Measurements from ENCODE around the gene YARS1.
"Not testable (repeated sequence)": the region's sequence is repeated elsewhere in the genome, so short reads cannot be mapped to it uniquely, and the experiment has no call there.

YARS1 gene

GRCh38 chr1:32806910-32807523 lies 10.1 kb downstream of the YARS1 start:
- H2AFZ ChIP-seq (ENCODE audit: low read length): no peak overlapping the region
- no peak for DNase-seq
- H3K79me2 ChIP-seq (ENCODE audit: low read length): peaks cover 72% of the 10 kb centered on the region
- no peaks in the 10 kb centered on the region for H3K27me3 ChIP-seq (replicated peaks; ENCODE audit: insufficient read depth, low read length)
- H3K4me3 ChIP-seq (ENCODE audit: low read length): no peak overlapping the region
- no peak for TF ChIP-seq CTCF (IDR thresholded peaks at IDR 0.05; ENCODE audit: low read length)
- no peak for TF ChIP-seq EZH2 (optimal IDR thresholded peaks at IDR 0.05; ENCODE audit: low read depth, low read length)
- TF ChIP-seq EZH2phosphoT487 (IDR thresholded peaks at IDR 0.05; ENCODE audit: low read length): no peak
- H3K4me1 ChIP-seq (ENCODE audit: low read length): no peaks in the 10 kb centered on the region
- H3F3A ChIP-seq (ENCODE audit: insufficient read depth, low read length): no peaks in the 10 kb centered on the region
- no peak overlapping the region for H3K4me2 ChIP-seq (ENCODE audit: low read depth, low read length)
- no peak overlapping the region for H3K9ac ChIP-seq (ENCODE audit: low read length)
- no peaks in the 10 kb centered on the region for H3K9me3 ChIP-seq (replicated peaks; ENCODE audit: insufficient read depth, low read length)
- no peak overlapping the region for H3K27ac ChIP-seq (ENCODE audit: low read length)
- peaks cover 15% of the 10 kb centered on the region for H4K20me1 ChIP-seq (ENCODE audit: insufficient read depth, low read length)
- no peaks in the 10 kb centered on the region for H3K9me2 ChIP-seq (replicated peaks; ENCODE audit: insufficient read depth, low read length)
- peaks cover 12% of the 10 kb centered on the region for H3K36me3 ChIP-seq (replicated peaks; ENCODE audit: insufficient read depth, low read length)

- no peaks in the 10 kb centered on the region for H3K9me2 ChIP-seq (replicated peaks; ENCODE audit: insufficient read depth, low read length)
- H3K27me3 ChIP-seq (replicated peaks; ENCODE audit: insufficient read depth, low read length): no peaks in the 10 kb centered on the region
- no peaks in the 10 kb centered on the region for H3K9me3 ChIP-seq (replicated peaks; ENCODE audit: insufficient read depth, low read length)
- no peak overlapping the region for H2AFZ ChIP-seq (ENCODE audit: low read length)
- no peak overlapping the region for H3K27ac ChIP-seq (ENCODE audit: low read length)
- peaks cover 13% of the 10 kb centered on the region for H4K20me1 ChIP-seq (ENCODE audit: insufficient read depth, low read length)
- H3K4me2 ChIP-seq (ENCODE audit: low read depth, low read length): no peak overlapping the region
- H3K4me3 ChIP-seq (ENCODE audit: low read length): no peak overlapping the region
- no peaks in the 10 kb centered on the region for H3K4me1 ChIP-seq (ENCODE audit: low read length)
- no peak overlapping the region for H3K9ac ChIP-seq (ENCODE audit: low read length)
- peaks cover 70% of the 10 kb centered on the region for H3K79me2 ChIP-seq (ENCODE audit: low read length)
- no peaks in the 10 kb centered on the region for H3F3A ChIP-seq (ENCODE audit: insufficient read depth, low read length)
- H3K36me3 ChIP-seq (replicated peaks; ENCODE audit: insufficient read depth, low read length): peaks cover 12% of the 10 kb centered on the region
- DNase-seq: no peak
- no peak for TF ChIP-seq EZH2phosphoT487 (IDR thresholded peaks at IDR 0.05; ENCODE audit: low read length)
- no peak for TF ChIP-seq EZH2 (optimal IDR thresholded peaks at IDR 0.05; ENCODE audit: low read depth, low read length)
- TF ChIP-seq CTCF (IDR thresholded peaks at IDR 0.05; ENCODE audit: low read length): no peak
Measured at GRCh38 chr1:32806290-32806689, 10.9 kb downstream of the YARS1 start.

GRCh38 chr1:32804460-32804859 lies 12.7 kb downstream of the YARS1 start:
- H3K36me3 ChIP-seq (replicated peaks; ENCODE audit: insufficient read depth, low read length); H4K20me1 ChIP-seq (ENCODE audit: insufficient read depth, low read length): not testable (repeated sequence)
- peaks cover 67% of the 10 kb centered on the region for H3K79me2 ChIP-seq (ENCODE audit: low read length)

GRCh38 chr1:32801096-32801715 lies 16.0 kb downstream of the YARS1 start:
- Histone ChIP-seq H3K9me2 (replicated peaks; ENCODE audit: insufficient read depth, low read length) (no peaks in the 10 kb centered on the region), H3F3A (ENCODE audit: insufficient read depth, low read length) (no peaks in the 10 kb centered on the region), H2AFZ (ENCODE audit: low read length) (no peak overlapping the region), H3K4me1 (ENCODE audit: low read length) (no peaks in the 10 kb centered on the region), H3K79me2 (ENCODE audit: low read length) (peaks cover 45% of the 10 kb centered on the region), H3K27ac (ENCODE audit: low read length) (no peak overlapping the region), H4K20me1 (ENCODE audit: insufficient read depth, low read length) (no peaks in the 10 kb centered on the region; the same call in 1 of the 2 replicates), H3K9ac (ENCODE audit: low read length) (no peak overlapping the region), H3K9me3 (replicated peaks; ENCODE audit: insufficient read depth, low read length) (no peaks in the 10 kb centered on the region), H3K27me3 (replicated peaks; ENCODE audit: insufficient read depth, low read length) (no peaks in the 10 kb centered on the region), H3K4me2 (ENCODE audit: low read depth, low read length) (no peak overlapping the region), H3K36me3 (replicated peaks; ENCODE audit: insufficient read depth, low read length) (no peaks in the 10 kb centered on the region; the same call in 1 of the 2 replicates), H3K4me3 (ENCODE audit: low read length) (no peak overlapping the region)
- DNase-seq: no peak
- TF ChIP-seq EZH2phosphoT487 (IDR thresholded peaks at IDR 0.05; ENCODE audit: low read length) (no peak), CTCF (IDR thresholded peaks at IDR 0.05; ENCODE audit: low read length) (no peak)

More at GRCh38 chr1:32804460-32804859, 12.7 kb downstream of the YARS1 start:
- not testable (repeated sequence) for H3K9me2 ChIP-seq (replicated peaks; ENCODE audit: insufficient read depth, low read length); H3K4me3 ChIP-seq (ENCODE audit: low read length); H3K27me3 ChIP-seq (replicated peaks; ENCODE audit: insufficient read depth, low read length); DNase-seq; H3K27ac ChIP-seq (ENCODE audit: low read length); H3K9ac ChIP-seq (ENCODE audit: low read length); H3F3A ChIP-seq (ENCODE audit: insufficient read depth, low read length); H3K4me1 ChIP-seq (ENCODE audit: low read length); H3K9me3 ChIP-seq (replicated peaks; ENCODE audit: insufficient read depth, low read length); H3K4me2 ChIP-seq (ENCODE audit: low read depth, low read length); H2AFZ ChIP-seq (ENCODE audit: low read length)
